HepG2 (cell line): ENCODE data around the gene TCF3. TPM values are rescaled to one million over a fixed set of nuclear protein-coding genes. Genes with fewer than 3 reads are reported as not detected.

Experiments used
- CHD2 ChIP-seq: IDR thresholded peaks from 2 replicates; pipeline ENCODE4 v1.6.1; 2011; ENCODE audit warnings: low read depth, low read length, improper control_type of control experiment
- E2F1 ChIP-seq: sonication (generic); formaldehyde crosslinking; IDR thresholded peaks from 2 replicates; pipeline ENCODE4 v1.5.0; 2020; ENCODE audit warnings: missing genetic modification reagents
- ELF1 ChIP-seq: sonication (generic); formaldehyde crosslinking; IDR thresholded peaks from 2 replicates; pipeline ENCODE4 v1.4.0; 2020; ENCODE audit warnings: missing genetic modification reagents
- FOXK1 ChIP-seq: sonication (generic); formaldehyde crosslinking; IDR thresholded peaks from 2 replicates; pipeline ENCODE4 v1.4.0; 2020; ENCODE audit warnings: low read depth, missing genetic modification reagents, borderline replicate concordance
- GTF3A ChIP-seq: sonication (generic); formaldehyde crosslinking; conservative IDR thresholded peaks from 2 replicates; pipeline ENCODE4 v1.4.0; 2020; ENCODE audit warnings: mild to moderate bottlenecking, missing genetic modification reagents
- JARID2 ChIP-seq: sonication (generic); formaldehyde crosslinking; IDR thresholded peaks from 2 replicates; pipeline ENCODE4 v1.8.1; 2023; ENCODE audit warnings: missing genetic modification reagents, inconsistent platforms; ENCODE audit not compliant: insufficient replicate concordance
- NCOA2 ChIP-seq: sonication (generic); formaldehyde crosslinking; IDR thresholded peaks from 2 replicates; pipeline ENCODE4 v1.8.0; 2022; ENCODE audit warnings: inconsistent platforms
- NFE2 ChIP-seq: sonication (generic); formaldehyde crosslinking; IDR thresholded peaks from 2 replicates; pipeline ENCODE4 v1.4.0; 2020; ENCODE audit warnings: missing genetic modification reagents
- NR1H2 ChIP-seq: sonication (generic); formaldehyde crosslinking; IDR thresholded peaks from 2 replicates; pipeline ENCODE4 v1.8.1; 2022; ENCODE audit warnings: low read depth, missing genetic modification reagents, borderline replicate concordance
- PHF5A ChIP-seq: IDR thresholded peaks from one replicate; pipeline ENCODE4 v1.6.1; 2018; ENCODE audit warnings: low read depth, missing genetic modification reagents; ENCODE audit not compliant: unreplicated experiment
- REPIN1 ChIP-seq: sonication (generic); formaldehyde crosslinking; IDR thresholded peaks from 2 replicates; pipeline ENCODE4 v1.8.0; 2022; ENCODE audit warnings: missing genetic modification reagents, low read depth, mild to moderate bottlenecking, borderline replicate concordance
- SMYD3 ChIP-seq: sonication (generic); formaldehyde crosslinking; IDR thresholded peaks from 2 replicates; pipeline ENCODE4 v1.8.1; 2023; ENCODE audit warnings: mild to moderate bottlenecking, missing genetic modification reagents
- SP5 ChIP-seq: IDR thresholded peaks from 2 replicates; pipeline ENCODE4 v1.6.1; 2016; ENCODE audit warnings: low read depth, borderline replicate concordance
- ZC3H4 ChIP-seq: sonication (generic); formaldehyde crosslinking; IDR thresholded peaks from 2 replicates; pipeline ENCODE4 v1.4.0; 2020; ENCODE audit warnings: missing genetic modification reagents, borderline replicate concordance
- ZFP90 ChIP-seq: sonication (generic); formaldehyde crosslinking; IDR thresholded peaks from 2 replicates; pipeline ENCODE4 v1.8.0; 2022; ENCODE audit warnings: missing genetic modification reagents, mild to moderate bottlenecking, inconsistent platforms, borderline replicate concordance
- ZKSCAN5 ChIP-seq: sonication (generic); formaldehyde crosslinking; IDR thresholded peaks from 2 replicates; pipeline ENCODE4 v1.5.1; 2020; ENCODE audit warnings: mild to moderate bottlenecking, missing genetic modification reagents
- ZNF251 ChIP-seq: sonication (generic); formaldehyde crosslinking; IDR thresholded peaks from 2 replicates; pipeline ENCODE4 v1.9.0; 2021; ENCODE audit warnings: mild to moderate bottlenecking, missing genetic modification reagents
- ZNF709 ChIP-seq: sonication (generic); formaldehyde crosslinking; IDR thresholded peaks from 2 replicates; pipeline ENCODE4 v1.5.0; 2020; ENCODE audit warnings: mild to moderate bottlenecking, missing genetic modification reagents
- polyA plus RNA-seq, 8 experiments: library from polyadenylated mRNA; depleted of rRNA in 3 of 8; stranded (reverse) in 7 of 8; unstranded in 1 of 8; fragments of >200 nt; fragmentation: Illumina TruSeq in 4 of 8; extraction: Trizol in 4 of 8; gene quantifications; 2 replicates each; pipeline versions ENCODE4 v1.2.1 to v1.2.3, GENCODE V29; 2011 to 2016; ENCODE audit warnings: low read depth in 4 of 8, missing spikeins in 1 of 8, mixed read lengths in 1 of 8; ENCODE audit not compliant: insufficient read depth in 1 of 8
- total RNA-seq, 5 experiments: library from RNA; depleted of rRNA; stranded (reverse); fragments of >200 nt; fragmentation: Illumina TruSeq; extraction: Trizol; gene quantifications; 2 replicates each; pipeline ENCODE4 v1.2.3, GENCODE V29; 2016; ENCODE audit warnings: low read depth in 1 of 5
- TF ChIP-seq, protein P1 (sequence below): sonication (generic); formaldehyde crosslinking; IDR thresholded peaks from 2 replicates; pipeline ENCODE4 v1.5.0; 2020; ENCODE audit warnings: missing genetic modification reagents
- TF ChIP-seq, protein P2 (sequence below): IDR thresholded peaks from 2 replicates; pipeline ENCODE4 v1.6.1; 2012; ENCODE audit warnings: inconsistent platforms

Gene TCF3
- total and polyA plus RNA-seq, 2 of the 13 experiments (the other 11 are each of a cell fraction or from before 2014, with no cell fraction given), result 51.4 to 53.2 TPM

DNA sequence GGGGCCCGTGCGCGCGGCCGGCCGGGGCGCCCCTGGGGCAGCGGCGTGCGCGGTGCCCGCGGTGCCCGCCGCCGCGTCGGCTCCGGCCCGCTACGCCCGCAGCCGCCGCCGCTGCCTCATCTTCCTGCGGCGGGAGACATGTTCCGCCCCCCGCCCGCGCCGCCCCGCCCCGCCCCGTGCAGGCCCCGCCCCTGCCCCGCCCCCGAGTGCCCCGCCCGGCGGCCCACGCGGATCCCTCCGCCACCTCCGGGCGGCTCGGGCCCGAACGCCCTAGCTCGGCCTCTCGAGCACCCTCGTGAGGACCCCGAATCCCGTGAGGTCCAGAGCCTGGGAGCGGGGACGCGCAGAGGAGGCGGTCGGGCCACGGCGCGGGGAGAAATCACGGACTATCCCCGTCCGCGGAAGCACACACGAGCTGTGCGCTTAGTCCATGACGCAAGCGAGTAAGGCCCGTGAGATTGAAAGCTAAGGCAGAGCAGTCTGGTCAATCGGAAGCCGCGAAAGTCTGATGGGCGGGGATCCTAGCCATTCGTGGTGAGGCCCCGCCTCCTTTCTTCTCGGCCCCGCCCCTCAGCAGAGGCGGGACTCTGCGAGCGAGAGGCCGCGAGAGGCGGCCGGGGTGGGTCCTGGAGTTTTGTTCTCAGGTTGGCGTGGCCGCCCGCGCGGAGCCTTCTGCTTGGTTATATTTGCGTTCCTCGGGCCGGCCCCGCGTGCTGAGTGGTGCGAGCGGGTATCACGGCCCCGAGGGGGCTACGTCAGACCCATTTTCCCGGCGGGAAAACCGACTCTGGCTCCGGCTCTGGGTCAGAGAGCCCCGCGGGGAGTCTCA is at the start of gene TCF3 (continued):
- TF ChIP-seq REPIN1 (no peak), SP5 (CRISPR knock-in tag) (peak; percentile 92), NR1H2 (CRISPR knock-in tag) (no peak), NCOA2 (CRISPR knock-in tag) (no peak), ZNF251 (CRISPR knock-in tag) (no peak), ZKSCAN5 (CRISPR knock-in tag) (no peak), SMYD3 (CRISPR knock-in tag) (no peak), NFE2 (CRISPR knock-in tag) (no peak), FOXK1 (CRISPR knock-in tag) (peak; percentile 68; the same call in 1 of the 2 replicates), ZC3H4 (CRISPR knock-in tag) (no peak), ZNF709 (CRISPR knock-in tag) (no peak), GTF3A (CRISPR knock-in tag) (no peak), ZFP90 (peak; percentile 80), PHF5A (CRISPR knock-in tag) (no peak), ELF1 (CRISPR knock-in tag) (peak; percentile 63), E2F1 (CRISPR knock-in tag) (peak; percentile 73), CHD2 (peak; percentile 93), JARID2 (CRISPR knock-in tag) (peak; percentile 50)
- TF ChIP-seq, protein P1, sequence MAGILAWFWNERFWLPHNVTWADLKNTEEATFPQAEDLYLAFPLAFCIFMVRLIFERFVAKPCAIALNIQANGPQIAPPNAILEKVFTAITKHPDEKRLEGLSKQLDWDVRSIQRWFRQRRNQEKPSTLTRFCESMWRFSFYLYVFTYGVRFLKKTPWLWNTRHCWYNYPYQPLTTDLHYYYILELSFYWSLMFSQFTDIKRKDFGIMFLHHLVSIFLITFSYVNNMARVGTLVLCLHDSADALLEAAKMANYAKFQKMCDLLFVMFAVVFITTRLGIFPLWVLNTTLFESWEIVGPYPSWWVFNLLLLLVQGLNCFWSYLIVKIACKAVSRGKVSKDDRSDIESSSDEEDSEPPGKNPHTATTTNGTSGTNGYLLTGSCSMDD, result no peak
- TF ChIP-seq, protein P2, sequence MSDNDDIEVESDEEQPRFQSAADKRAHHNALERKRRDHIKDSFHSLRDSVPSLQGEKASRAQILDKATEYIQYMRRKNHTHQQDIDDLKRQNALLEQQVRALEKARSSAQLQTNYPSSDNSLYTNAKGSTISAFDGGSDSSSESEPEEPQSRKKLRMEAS, result peak; percentile 11
